Cardiac muscle cell (in vitro differentiated cells and primary cell): Measurements from ENCODE around the gene CORO1C. TPM values are rescaled to one million over a fixed set of nuclear protein-coding genes. Genes with fewer than 3 reads are reported as not detected.

Experiments
- DNase-seq, 2 donors: peaks; one replicate each; pipeline versions ENCODE4 v3.0.0 to v3.0.0-alpha.2; 2010 to 2017; ENCODE audit warnings: low read depth in 1 of 2, low spot score in 1 of 2
- H3K27ac ChIP-seq: fragments of 200-600 bp; sonication (generic); 2 replicates; pipeline ENCODE4 v1.5.1; 2016
- H3K27me3 ChIP-seq: fragments of 200-600 bp; sonication (generic); 2 replicates; pipeline ENCODE4 v1.6.0; 2016; ENCODE audit warnings: control low read depth
- H3K36me3 ChIP-seq: fragments of 200-600 bp; sonication (generic); 2 replicates; pipeline ENCODE4 v1.5.1; 2016; ENCODE audit warnings: control low read depth
- H3K4me1 ChIP-seq: fragments of 200-600 bp; sonication (generic); 2 replicates; pipeline ENCODE4 v1.8.1; 2017; ENCODE audit warnings: low read depth, mild to moderate bottlenecking, mixed run types
- H3K4me3 ChIP-seq: fragments of 200-600 bp; sonication (generic); 2 replicates; pipeline ENCODE4 v1.5.1; 2016; ENCODE audit warnings: mild to moderate bottlenecking
- H3K9me3 ChIP-seq: fragments of 200-600 bp; sonication (generic); 2 replicates; pipeline ENCODE4 v1.5.1; 2017; ENCODE audit warnings: low read depth, mild to moderate bottlenecking, control low read depth
- CTCF ChIP-seq: IDR thresholded peaks from 2 replicates; pipeline ENCODE4 v1.5.1; 2012; ENCODE audit warnings: low read depth, mild to moderate bottlenecking, low read length
- polyA plus RNA-seq: library from polyadenylated mRNA; unstranded; fragments of >200 nt; fragmentation: Nextera tagmentation; extraction: Ambion mirVana; gene quantifications from 2 replicates; pipeline ENCODE4 v1.2.1, GENCODE V29; 2016
- total RNA-seq: library from RNA; depleted of rRNA; stranded (reverse); fragments of >200 nt; gene quantifications from 2 replicates; pipeline ENCODE4 v1.2.3, GENCODE V29; 2016

The CORO1C gene
- total and polyA plus RNA-seq, 2 experiments from 2014 or later = 65.4 to 72.5 TPM

GRCh38 chr12:108691175-108691997 lies 39.9 kb downstream of the CORO1C start:
- Histone ChIP-seq H3K36me3 (no peaks in the 10 kb centered on the region), H3K4me3 (no peak overlapping the region), H3K27me3 (no peaks in the 10 kb centered on the region), H3K27ac (peak overlapping the region; percentile 100), H3K4me1 (peaks cover 54% of the 10 kb centered on the region), H3K9me3 (no peaks in the 10 kb centered on the region)
- peak; percentile 97 to 99 for DNase-seq
- TF ChIP-seq CTCF = no peak

- DNase-seq = no peak
- H3K4me1 ChIP-seq = peaks cover 60% of the 10 kb centered on the region
- no peaks in the 10 kb centered on the region for H3K36me3 ChIP-seq
- TF ChIP-seq CTCF = no peak
- H3K27me3 ChIP-seq = no peaks in the 10 kb centered on the region
- no peak overlapping the region for H3K4me3 ChIP-seq
- no peaks in the 10 kb centered on the region for H3K9me3 ChIP-seq
- peak overlapping the region; percentile 100 for H3K27ac ChIP-seq
Measured at GRCh38 chr12:108690542-108691174, 40.7 kb downstream of the CORO1C start.

GRCh38 chr12:108690191-108690518 lies 41.2 kb downstream of the CORO1C start:
- Histone ChIP-seq H3K4me3 (no peak overlapping the region), H3K36me3 (no peaks in the 10 kb centered on the region), H3K27me3 (no peaks in the 10 kb centered on the region), H3K9me3 (no peaks in the 10 kb centered on the region), H3K27ac (peak overlapping the region; percentile 100), H3K4me1 (peaks cover 65% of the 10 kb centered on the region)
- no peak for TF ChIP-seq CTCF
- no peak for DNase-seq

- peak overlapping the region; percentile 100 for H3K27ac ChIP-seq
- peak; percentile 29 to 59 for DNase-seq
Measured at GRCh38 chr12:108689314-108690190, 41.8 kb downstream of the CORO1C start.

More at GRCh38 chr12:108689314-108690190, 41.8 kb downstream of the CORO1C start:
- H3K27me3 ChIP-seq = no peaks in the 10 kb centered on the region
- no peaks in the 10 kb centered on the region for H3K9me3 ChIP-seq
- no peaks in the 10 kb centered on the region for H3K36me3 ChIP-seq
- H3K4me1 ChIP-seq = peaks cover 71% of the 10 kb centered on the region
- TF ChIP-seq CTCF = peak; percentile 18
- no peak overlapping the region for H3K4me3 ChIP-seq
